Measurements from ENCODE around the gene MYL2.

DNA sequence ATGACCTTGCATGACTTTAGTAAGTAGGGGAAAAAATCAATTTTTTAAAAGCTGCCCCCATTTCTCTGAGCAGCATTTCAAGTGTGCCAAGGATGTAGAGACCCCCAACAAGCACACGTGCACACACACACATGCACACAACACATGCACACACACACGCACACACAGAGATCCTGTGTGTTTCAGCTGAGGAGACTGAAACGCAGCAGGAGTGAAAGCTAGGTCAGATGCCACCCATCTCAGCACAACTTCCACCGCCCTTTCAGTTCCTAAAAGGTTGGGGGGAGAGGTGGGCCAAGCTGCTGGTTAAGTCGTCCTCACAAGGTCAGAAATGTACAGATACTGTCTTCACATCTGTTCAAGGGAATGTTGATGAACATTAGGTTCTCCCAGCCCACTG is 13.9 kb downstream of the MYL2 start:
- TF ChIP-seq CTCF (IDR thresholded peaks at IDR 0.05; ENCODE audit: low read depth, low read length, poor library complexity, severe bottlenecking) (no peak), EZH2phosphoT487 (IDR thresholded peaks at IDR 0.05; ENCODE audit: borderline replicate concordance, low read length) (no peak)
